ENCODE results near the gene POLR3E. TPM values are rescaled to one million over a fixed set of nuclear protein-coding genes. Genes with fewer than 3 reads are reported as not detected.

POLR3E gene, protein sequence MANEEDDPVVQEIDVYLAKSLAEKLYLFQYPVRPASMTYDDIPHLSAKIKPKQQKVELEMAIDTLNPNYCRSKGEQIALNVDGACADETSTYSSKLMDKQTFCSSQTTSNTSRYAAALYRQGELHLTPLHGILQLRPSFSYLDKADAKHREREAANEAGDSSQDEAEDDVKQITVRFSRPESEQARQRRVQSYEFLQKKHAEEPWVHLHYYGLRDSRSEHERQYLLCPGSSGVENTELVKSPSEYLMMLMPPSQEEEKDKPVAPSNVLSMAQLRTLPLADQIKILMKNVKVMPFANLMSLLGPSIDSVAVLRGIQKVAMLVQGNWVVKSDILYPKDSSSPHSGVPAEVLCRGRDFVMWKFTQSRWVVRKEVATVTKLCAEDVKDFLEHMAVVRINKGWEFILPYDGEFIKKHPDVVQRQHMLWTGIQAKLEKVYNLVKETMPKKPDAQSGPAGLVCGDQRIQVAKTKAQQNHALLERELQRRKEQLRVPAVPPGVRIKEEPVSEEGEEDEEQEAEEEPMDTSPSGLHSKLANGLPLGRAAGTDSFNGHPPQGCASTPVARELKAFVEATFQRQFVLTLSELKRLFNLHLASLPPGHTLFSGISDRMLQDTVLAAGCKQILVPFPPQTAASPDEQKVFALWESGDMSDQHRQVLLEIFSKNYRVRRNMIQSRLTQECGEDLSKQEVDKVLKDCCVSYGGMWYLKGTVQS
- 73.2 TPM for total RNA-seq

- peak; percentile 100 for DNase-seq
These were observed at the start of gene POLR3E for GRCh38 chr16:22297114-22297870. TSS of gene POLR3E (plus strand) at chr16:22297409. CDS start at chr16:22302969, 5,560 bp downstream.

- no peak for DNase-seq
These were observed 46.7 kb upstream of the POLR3E start for GRCh38 chr16:22250522-22250921.

- DNase-seq = no peak
These were observed 44.9 kb upstream of the POLR3E start for GRCh38 chr16:22252317-22252716.

GRCh38 chr16:22253272-22253671 lies 43.9 kb upstream of the POLR3E start:
- DNase-seq = no peak

- no peak for DNase-seq
These were observed 41.9 kb upstream of the POLR3E start for GRCh38 chr16:22255335-22255734.

DNA sequence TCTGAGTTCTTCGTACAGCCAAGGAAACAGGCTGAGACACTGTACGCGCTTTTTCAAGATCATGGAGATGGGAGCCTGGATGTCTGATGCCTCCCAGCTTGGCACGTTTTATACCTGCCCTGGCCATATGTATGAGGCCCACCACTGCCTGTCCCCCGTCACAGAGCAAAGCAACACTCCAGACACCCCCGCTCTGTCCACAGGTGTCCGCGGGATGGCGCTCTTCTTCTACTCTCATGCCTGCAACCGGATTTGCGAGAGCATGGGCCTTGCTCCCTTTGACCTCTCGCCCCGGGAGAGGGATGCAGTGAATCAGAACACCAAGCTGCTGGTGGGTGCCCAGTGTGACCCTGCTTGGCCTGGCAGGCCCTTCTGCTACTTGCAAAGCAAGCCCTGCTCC lies 39.8 kb upstream of the POLR3E start:
- no peak for DNase-seq

GRCh38 chr16:22260490-22260889 lies 36.7 kb upstream of the POLR3E start:
- no peak for DNase-seq

GRCh38 chr16:22262460-22262859 lies 34.7 kb upstream of the POLR3E start:
- no peak for DNase-seq

GRCh38 chr16:22264786-22265185 lies 32.4 kb upstream of the POLR3E start:
- DNase-seq = no peak

DNA sequence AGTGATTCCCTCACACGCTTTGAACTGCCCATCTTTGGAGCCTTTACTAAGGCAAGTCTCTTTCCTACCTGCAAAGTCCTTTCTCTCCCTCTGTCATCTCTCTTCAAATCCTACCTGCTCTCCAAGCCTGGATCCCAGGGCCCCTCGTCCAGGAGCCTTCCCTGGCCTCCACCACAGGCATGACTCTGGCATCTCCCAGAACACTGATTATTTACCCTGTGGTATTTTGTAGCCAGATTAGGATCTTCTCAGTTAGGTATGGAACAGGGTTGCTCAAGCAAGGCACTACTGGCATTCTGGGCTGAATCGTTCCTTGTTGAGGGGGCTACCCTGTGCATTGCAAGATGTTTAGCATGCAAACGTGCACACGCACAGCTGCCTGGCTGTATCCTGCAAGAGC lies 31.9 kb upstream of the POLR3E start:
- DNase-seq = no peak

DNA sequence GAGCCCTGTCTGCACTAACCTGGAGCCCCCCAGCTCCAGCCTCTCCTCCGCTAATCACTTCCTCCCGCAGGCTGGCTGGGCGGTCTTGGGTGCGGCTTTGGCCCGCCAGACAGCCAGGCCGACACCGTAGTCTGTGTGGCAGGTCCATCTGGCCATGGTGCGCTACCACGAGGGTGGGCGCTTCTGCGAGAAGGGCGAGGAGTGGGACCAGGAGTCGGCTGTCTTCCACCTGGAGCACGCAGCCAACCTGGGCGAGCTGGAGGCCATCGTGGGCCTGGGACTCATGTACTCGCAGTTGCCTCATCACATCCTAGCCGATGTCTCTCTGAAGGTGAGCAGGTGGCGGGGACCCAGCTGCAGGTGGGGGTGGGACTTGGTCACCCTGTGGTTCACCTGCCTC lies 30.7 kb upstream of the POLR3E start:
- no peak for DNase-seq

DNA sequence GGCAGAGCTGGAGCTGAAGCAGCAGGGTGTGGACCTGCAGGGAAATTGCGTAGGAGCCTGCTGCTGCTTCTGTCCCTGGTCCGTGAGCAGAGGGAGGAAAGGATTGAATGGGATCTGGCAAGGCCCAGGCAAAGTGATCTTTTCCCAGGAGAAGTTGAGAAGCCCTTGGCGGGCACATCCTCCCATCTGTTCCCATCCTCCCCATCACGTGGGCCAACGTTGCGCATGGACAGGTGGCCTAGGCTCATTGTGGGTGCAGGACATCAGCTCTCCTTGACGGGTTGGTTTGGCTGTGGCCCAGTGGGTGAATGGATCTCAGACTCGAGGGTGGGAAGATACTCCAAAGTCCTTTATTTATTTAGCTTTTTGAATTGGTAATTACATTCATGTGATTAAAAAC lies 29.4 kb upstream of the POLR3E start:
- no peak for DNase-seq

GRCh38 chr16:22270525-22270924 lies 26.7 kb upstream of the POLR3E start:
- no peak for DNase-seq

GRCh38 chr16:22272870-22273650 lies 24.1 kb upstream of the POLR3E start:
- DNase-seq = peak; percentile 39

- no peak for DNase-seq
These were observed 22.3 kb upstream of the POLR3E start for GRCh38 chr16:22274916-22275315.

- DNase-seq = no peak
These were observed 18.6 kb upstream of the POLR3E start for GRCh38 chr16:22278441-22279230.

GRCh38 chr16:22282254-22282892 lies 14.8 kb upstream of the POLR3E start:
- no peak for DNase-seq

DNA sequence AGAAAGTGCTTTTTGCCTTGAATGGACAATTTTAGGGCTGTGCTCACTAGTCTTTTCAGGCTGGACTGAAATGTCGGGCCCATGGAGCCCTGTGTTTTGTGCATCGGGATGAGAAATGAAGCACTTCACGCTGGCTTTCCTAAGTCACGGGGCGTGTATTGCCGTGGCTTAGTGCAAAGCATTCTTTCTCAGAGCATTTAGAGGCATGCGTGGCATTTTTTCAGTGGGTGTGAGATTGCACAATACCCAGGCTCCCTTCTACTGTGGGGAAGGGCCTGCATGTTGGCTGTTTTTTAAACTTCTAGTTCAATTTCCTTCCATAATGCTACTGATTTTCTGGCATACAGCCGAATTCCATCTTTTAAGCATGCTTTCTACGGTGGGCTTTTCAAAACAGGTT lies 12.6 kb upstream of the POLR3E start:
- DNase-seq = no peak

DNA sequence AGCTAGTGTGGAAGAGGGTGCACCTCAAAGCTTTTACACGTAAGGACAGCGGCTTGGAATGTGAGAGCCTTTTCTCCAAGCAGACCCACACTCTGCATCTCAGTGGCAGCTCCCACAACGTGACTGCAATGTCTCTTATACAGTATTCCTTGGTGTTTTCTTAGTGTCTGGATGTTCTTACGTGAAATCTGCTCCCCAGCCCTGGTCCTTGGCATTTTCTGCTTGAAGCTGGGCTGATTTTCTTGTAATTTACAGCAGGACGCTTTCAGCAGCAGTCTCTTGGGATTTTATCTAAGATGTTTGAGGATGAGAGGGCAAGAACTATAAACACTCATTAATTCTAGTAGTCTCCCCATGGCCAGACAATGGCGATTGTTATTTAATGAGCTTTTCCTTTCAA lies 12.1 kb upstream of the POLR3E start:
- DNase-seq = no peak

DNA sequence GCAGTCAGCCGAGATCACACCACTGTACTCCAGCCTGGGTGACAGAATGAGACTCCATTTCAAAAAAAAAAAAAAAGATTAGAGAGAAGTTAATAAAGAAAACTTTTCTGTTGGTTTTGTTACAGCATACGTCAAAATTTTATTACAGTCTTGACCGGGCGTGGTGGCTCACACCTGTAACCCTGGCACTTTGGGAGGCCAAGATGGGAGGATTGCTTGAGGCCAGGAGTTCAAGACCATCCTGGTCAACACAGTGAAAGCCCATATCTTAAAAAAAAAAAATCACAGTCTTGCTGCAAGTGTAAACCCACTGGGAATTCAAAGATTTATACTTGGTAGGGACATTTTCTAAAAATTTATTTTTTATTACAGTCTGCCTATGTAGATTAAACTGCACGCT lies 6.2 kb upstream of the POLR3E start:
- no peak for DNase-seq

- DNase-seq = no peak
These were observed 5.3 kb upstream of the POLR3E start for GRCh38 chr16:22291860-22292318.

Measured in tongue (tissue), 2 donors.